HUES6 (cell line): ENCODE measurements around the gene SFXN5.
"Not testable (repeated sequence)": the region's sequence is repeated elsewhere in the genome, so short reads cannot be mapped to it uniquely, and the experiment has no call there.

Experiments used
- H3K27ac ChIP-seq: 2 replicates; pipeline ENCODE4 v1.7.0; 2013; ENCODE audit warnings: low read depth, mild to moderate bottlenecking, low read length, inconsistent platforms
- H3K27me3 ChIP-seq: 2 replicates; pipeline ENCODE4 v1.6.1; 2013; ENCODE audit warnings: low read length; ENCODE audit not compliant: control insufficient read depth, insufficient read depth
- H3K36me3 ChIP-seq: 2 replicates; pipeline ENCODE4 v1.6.1; 2013; ENCODE audit warnings: low read length; ENCODE audit not compliant: control insufficient read depth, insufficient read depth
- H3K4me1 ChIP-seq: 2 replicates; pipeline ENCODE4 v1.6.1; 2013; ENCODE audit warnings: low read length; ENCODE audit not compliant: control insufficient read depth, insufficient read depth
- H3K4me3 ChIP-seq: 2 replicates; pipeline ENCODE4 v1.5.1; 2013; ENCODE audit warnings: low read depth, low read length
- H3K9ac ChIP-seq: one replicate; pipeline ENCODE4 v1.6.1; 2013; ENCODE audit warnings: mild to moderate bottlenecking, low read length
- H3K9me3 ChIP-seq: 2 replicates; pipeline ENCODE4 v1.6.1; 2013; ENCODE audit warnings: low read depth, low read length; ENCODE audit not compliant: control insufficient read depth, insufficient read depth

SFXN5 gene

DNA sequence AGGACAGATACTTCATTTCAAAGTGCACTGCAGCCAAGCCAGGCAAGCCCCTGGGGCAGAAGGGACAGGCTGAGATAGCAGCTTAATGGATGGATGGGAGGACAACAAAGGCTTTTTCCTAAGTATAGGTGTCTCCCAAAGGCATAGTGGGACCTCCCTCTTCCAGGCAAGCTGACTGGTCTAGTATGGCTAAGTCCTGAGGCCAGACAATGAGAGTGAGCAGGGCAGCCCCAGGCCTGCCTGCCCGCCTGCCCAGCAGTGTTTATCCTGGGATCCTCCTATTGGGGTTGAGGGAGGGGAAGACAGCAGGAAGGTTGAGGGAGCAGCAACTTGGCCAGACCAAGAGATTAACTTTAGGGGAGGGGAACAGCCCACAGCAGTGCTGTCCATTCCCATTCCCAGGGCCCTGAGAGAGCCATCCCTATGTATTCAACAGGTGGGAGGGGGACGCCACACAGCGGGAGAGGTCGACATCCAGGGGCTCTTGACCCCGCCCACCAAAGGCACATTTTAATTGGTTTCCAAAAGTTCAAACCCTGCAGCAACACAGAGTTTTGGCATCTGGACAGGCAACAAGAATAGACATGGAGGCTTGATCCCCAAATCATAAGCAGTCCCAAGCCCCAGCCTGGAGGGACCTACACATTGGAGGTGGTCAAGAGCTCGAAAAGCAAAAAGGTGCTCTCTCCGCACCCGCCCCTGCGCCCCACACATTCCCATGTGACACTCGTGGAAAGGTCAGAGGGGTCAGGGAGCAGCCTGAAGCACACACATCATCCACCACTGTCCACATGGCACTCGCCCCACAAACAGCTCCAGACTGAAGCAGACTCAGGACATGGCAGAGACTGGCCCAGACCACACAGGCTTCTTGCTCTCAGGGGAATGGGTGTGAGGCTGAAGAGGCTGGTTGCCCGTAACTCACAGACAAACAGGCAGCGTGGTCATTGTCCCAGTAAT, 2.9 kb upstream of the SFXN5 start:
- Histone ChIP-seq H3K36me3 (no peaks in the 10 kb centered on the region), H3K27ac (no peak overlapping the region), H3K9ac (no peak overlapping the region), H3K4me3 (no peak overlapping the region), H3K4me1 (peaks cover 9% of the 10 kb centered on the region; the same call in 1 of the 2 replicates), H3K9me3 (no peaks in the 10 kb centered on the region), H3K27me3 (no peaks in the 10 kb centered on the region)

GRCh38 chr2:73072416-73072815, 904 bp upstream of the SFXN5 start:
- H3K4me1 ChIP-seq, result peaks cover 17% of the 10 kb centered on the region; the same call in 1 of the 2 replicates
- peak overlapping the region; percentile 92 for H3K4me3 ChIP-seq
- no peak overlapping the region for H3K27ac ChIP-seq
- H3K9ac ChIP-seq, result peak overlapping the region; percentile 88
- H3K27me3 ChIP-seq, result no peaks in the 10 kb centered on the region
- H3K36me3 ChIP-seq, result no peaks in the 10 kb centered on the region
- H3K9me3 ChIP-seq, result no peaks in the 10 kb centered on the region

- no peaks in the 10 kb centered on the region for H3K9me3 ChIP-seq
- no peak overlapping the region for H3K27ac ChIP-seq
- H3K36me3 ChIP-seq, result no peaks in the 10 kb centered on the region
- peaks cover 17% of the 10 kb centered on the region; the same call in 1 of the 2 replicates for H3K4me1 ChIP-seq
- peak overlapping the region; percentile 88 for H3K9ac ChIP-seq
- peak overlapping the region; percentile 92 for H3K4me3 ChIP-seq
- H3K27me3 ChIP-seq, result no peaks in the 10 kb centered on the region
Measured at GRCh38 chr2:73072129-73072395, 550 bp upstream of the SFXN5 start.

DNA sequence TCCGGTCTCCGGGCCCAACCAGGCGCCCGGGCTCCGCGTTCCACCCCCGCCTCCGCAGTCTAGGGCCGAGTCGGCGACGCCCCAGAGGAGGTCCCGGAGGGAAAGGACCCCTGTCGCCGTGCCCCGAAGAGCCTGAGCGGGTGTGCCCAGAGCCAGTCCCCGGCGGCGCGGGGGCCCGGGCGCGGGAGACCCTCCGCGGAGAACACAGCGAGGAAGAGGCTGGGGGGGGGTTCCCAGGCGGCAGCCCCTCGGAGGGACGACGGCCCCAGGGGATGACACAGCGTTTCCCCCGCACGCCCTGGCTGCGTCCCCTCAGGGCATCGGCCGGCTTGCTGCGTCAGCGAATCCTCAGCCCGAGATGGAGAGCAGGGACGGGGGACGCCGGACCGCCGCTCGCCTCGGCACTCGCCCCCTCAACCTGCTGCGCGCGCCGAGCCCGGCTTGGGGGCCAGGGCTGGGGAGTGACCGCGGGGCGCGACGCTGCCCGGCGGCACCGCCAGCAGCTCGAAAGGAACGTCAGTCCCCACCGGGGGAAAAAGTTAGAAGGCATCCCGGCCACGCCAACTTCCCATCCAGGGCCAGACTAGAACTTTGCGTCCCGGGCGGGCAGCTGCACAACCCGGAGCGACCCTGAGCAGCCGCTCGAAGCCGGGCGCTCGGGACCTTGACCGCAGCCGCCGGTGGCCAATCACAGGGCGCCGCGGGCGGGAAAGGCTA, 711 bp downstream of the SFXN5 start:
- no peaks in the 10 kb centered on the region for H3K9me3 ChIP-seq
- H3K27ac ChIP-seq, result peak overlapping the region; percentile 87; the same call in 1 of the 2 replicates
- H3K4me3 ChIP-seq, result peak overlapping the region; percentile 92
- no peaks in the 10 kb centered on the region for H3K36me3 ChIP-seq
- H3K4me1 ChIP-seq, result peaks cover 19% of the 10 kb centered on the region; the same call in 1 of the 2 replicates
- H3K9ac ChIP-seq, result peak overlapping the region; percentile 88
- no peaks in the 10 kb centered on the region for H3K27me3 ChIP-seq

DNA sequence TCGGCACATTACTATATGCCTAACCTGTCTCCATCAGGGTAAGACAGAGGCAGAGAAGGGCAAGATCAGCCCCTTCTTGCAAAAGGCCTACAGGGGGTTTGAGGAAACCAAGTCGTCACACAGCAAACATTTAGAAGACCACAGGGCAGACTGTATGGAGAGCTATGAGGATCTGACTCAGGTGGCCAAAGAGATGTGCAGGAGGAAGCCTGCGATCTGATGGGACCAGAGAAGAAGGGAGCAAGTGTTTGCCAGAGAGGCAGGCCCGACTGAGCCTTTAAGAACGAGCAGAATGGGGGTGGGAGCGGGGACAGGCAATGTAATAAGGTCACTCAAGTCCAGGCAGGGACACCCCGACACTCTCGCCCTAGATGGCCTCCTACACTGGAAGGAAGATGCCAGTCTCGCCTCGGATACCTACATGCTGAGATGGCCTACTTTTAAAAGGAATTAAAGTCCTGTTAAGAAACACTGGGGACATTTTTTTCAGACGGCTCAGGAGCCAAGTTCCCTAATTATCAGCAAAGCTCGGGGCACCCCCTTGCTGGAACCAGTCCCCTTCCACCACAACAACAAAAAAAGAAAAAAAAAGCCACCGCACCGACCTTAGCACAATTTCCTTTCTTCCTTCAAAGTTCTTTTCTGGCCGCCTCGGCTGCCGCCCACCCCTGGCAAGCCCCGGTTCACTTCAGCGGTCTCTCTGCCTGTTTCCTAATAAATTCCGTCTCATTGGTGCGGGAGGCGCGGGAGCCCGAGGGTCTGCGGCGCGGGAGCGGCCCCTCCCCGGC, 1.5 kb downstream of the SFXN5 start:
- Histone ChIP-seq H3K9me3 (no peaks in the 10 kb centered on the region), H3K27me3 (no peaks in the 10 kb centered on the region), H3K4me3 (peak overlapping the region; percentile 92), H3K9ac (peak overlapping the region; percentile 88), H3K27ac (peak overlapping the region; percentile 87; the same call in 1 of the 2 replicates), H3K4me1 (peaks cover 20% of the 10 kb centered on the region; the same call in 1 of the 2 replicates), H3K36me3 (no peaks in the 10 kb centered on the region)

DNA sequence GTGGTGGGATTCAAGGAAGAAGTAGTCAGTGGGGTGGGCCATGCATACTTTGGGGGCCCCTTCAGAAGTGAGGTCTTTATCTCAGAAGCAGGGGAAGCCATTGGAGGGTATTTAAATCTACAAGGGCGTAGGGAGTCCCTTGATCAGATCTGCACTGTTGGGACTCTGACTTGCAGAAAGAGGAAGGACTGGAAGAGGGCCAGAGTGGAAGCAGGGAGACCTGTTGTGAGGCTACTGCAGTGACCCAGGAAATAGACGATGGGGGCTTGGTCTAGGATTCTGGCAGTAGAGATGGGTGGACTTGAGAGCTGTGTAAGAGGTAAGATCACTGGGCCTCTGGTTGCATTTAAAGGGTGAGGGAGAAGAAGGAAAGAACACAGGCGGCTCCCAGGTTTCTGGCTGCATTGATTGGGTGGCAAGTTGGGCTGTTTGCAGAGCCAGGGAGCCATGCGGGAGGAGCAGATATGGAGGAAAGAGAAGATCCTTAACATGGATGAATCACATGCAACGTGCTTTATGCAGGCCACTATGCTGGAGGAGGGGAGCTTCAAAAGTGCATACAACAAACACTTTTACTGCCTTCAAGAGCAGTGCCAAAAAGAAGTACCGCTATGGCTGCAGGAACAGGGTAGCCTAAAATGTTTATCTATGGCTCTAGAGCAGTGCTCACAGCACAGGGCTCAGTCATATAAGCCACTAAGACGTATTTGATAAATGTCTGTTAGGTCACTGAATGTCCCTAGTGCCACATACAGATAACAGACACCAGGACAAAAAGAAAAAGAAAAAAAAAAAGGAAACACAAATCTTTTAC, 2.3 kb downstream of the SFXN5 start:
- Histone ChIP-seq H3K9ac (peak overlapping the region; percentile 88), H3K27ac (no peak overlapping the region), H3K27me3 (no peaks in the 10 kb centered on the region), H3K4me1 (peaks cover 26% of the 10 kb centered on the region), H3K9me3 (no peaks in the 10 kb centered on the region), H3K4me3 (peak overlapping the region; percentile 92), H3K36me3 (no peaks in the 10 kb centered on the region)

DNA sequence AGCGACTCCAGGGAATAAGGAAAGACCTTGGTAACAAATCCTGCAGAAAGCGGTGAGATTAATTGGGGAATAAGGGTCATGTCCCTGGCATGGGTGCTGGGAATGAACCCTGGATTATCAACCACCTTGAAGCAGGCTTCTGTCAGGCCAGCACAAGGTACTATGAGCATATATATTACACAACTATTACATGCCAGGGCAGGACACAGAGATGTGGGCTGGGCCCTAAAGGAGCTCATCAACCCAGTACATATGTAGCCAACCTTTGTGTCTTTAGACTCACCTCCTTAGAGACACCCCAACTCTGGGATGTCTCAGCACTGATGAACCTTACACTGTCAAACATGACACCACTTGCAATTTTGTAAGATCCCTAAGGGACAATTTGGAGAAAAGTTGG, 3.4 kb downstream of the SFXN5 start:
- Histone ChIP-seq H3K4me3 (no peak overlapping the region), H3K27me3 (no peaks in the 10 kb centered on the region), H3K27ac (no peak overlapping the region), H3K4me1 (peaks cover 37% of the 10 kb centered on the region), H3K36me3 (no peaks in the 10 kb centered on the region), H3K9me3 (no peaks in the 10 kb centered on the region), H3K9ac (no peak overlapping the region)

DNA sequence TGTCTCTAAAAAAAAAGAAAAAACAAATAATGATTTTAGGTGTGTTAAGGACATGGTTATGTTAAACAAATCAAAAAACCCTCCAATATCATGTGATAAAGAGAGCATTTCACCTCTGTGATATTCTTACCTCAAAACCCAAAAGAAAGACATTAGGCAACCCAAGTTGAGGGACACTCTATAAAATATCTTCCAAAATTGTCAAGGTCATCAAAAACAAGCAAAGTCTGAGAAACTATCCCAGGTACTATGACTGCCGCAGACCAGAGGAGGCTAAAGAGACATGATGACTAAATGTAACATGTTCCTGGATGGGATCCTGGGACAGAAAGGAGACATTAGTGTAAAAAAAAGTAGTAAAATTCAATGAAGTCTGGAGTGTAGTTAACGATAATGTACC, 4.5 kb downstream of the SFXN5 start:
- Histone ChIP-seq H3K36me3 (0 out of 2 replicates have a peak, but pooled peaks cover 4% of the 10 kb centered on the region), H3K27ac (no peak overlapping the region), H3K27me3 (no peaks in the 10 kb centered on the region), H3K4me1 (peaks cover 38% of the 10 kb centered on the region), H3K9me3 (no peaks in the 10 kb centered on the region), H3K9ac (no peak overlapping the region), H3K4me3 (no peak overlapping the region)

DNA sequence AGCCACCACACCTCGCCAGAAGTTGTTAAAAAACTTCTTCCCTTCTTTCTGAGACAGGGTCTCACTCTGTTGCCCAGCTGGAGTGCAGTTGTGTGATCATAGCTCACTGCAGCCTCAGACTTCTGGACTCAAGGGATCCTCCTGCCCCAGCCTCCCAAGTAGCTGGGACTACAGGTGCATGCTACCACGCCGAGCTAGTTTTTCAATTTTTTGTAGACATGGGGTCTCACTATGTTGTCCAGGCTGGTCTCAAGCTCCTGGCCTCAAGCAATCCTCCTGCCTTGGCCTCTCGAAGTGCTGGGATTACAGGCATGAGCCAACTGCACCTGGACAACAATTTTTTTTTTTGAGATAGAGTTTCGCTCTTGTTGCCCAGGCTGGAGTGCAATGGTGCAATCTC, 6.4 kb downstream of the SFXN5 start:
- 0 out of 2 replicates have a peak overlapping the region, but pooled peaks have one; percentile 69 for H3K27ac ChIP-seq
- not testable (repeated sequence) for H3K36me3 ChIP-seq, H3K27me3 ChIP-seq, H3K9me3 ChIP-seq, H3K9ac ChIP-seq, H3K4me3 ChIP-seq
- peaks cover 37% of the 10 kb centered on the region for H3K4me1 ChIP-seq
